Progenitor cell of endocrine pancreas (in vitro differentiated cells): ENCODE data around the gene DNAJB1. TPM values are rescaled to one million over a fixed set of nuclear protein-coding genes. Genes with fewer than 3 reads are reported as not detected.
"Not testable (repeated sequence)": the region's sequence is repeated elsewhere in the genome, so short reads cannot be mapped to it uniquely, and the experiment has no call there.

ENCODE experiments used
- DNase-seq: peaks from one replicate; pipeline ENCODE4 v3.0.0; 2021; ENCODE audit warnings: low spot score; ENCODE audit not compliant: unreplicated experiment
- H3K27ac Mint-ChIP-seq: 2 replicates; pipeline ENCODE4 v1.8.0; 2021; ENCODE audit warnings: mild to moderate bottlenecking, moderate library complexity, mixed read lengths
- H3K27me3 Mint-ChIP-seq: 2 replicates; pipeline ENCODE4 v1.8.0; 2021; ENCODE audit warnings: mixed read lengths
- H3K36me3 Mint-ChIP-seq: 2 replicates; pipeline ENCODE4 v1.8.0; 2022; ENCODE audit warnings: mixed read lengths; ENCODE audit not compliant: insufficient read depth
- H3K4me1 Mint-ChIP-seq: 2 replicates; pipeline ENCODE4 v1.8.0; 2021; ENCODE audit warnings: low read depth, mixed read lengths
- H3K4me3 Mint-ChIP-seq: 2 replicates; pipeline ENCODE4 v1.8.0; 2021; ENCODE audit warnings: low read depth, mild to moderate bottlenecking, moderate library complexity, mixed read lengths
- H3K9me3 Mint-ChIP-seq: 2 replicates; pipeline ENCODE4 v1.8.0; 2021; ENCODE audit warnings: low read depth, mixed read lengths
- long read RNA-seq: library from polyadenylated mRNA; unstranded; transcript quantifications from one replicate; pipeline ENCODE4 v2.0.0, GENCODE V29; 2020
- total RNA-seq: library from RNA; stranded (reverse); gene quantifications from 2 replicates; pipeline ENCODE4 v1.2.1, GENCODE V29; 2021
- TF ChIP-seq, protein P1 (sequence below): fragments of 200-600 bp; sonication (generic); IDR thresholded peaks from one replicate; pipeline ENCODE4 v1.5.0; 2021; ENCODE audit warnings: antibody characterized with exemption, mild to moderate bottlenecking; ENCODE audit not compliant: unreplicated experiment

The DNAJB1 gene
- total RNA-seq = 94.7 and 97.0 TPM in 2 replicates
- long read RNA-seq, transcript DNAJB1-201 (3 exons, 2,264 nt) = major isoform, 107 of 122 reads
- long read RNA-seq, partial matches to known transcripts = 6 of 122 reads
- long read RNA-seq, other reads (novel, unspliced or antisense) = 9 of 122 reads

DNA sequence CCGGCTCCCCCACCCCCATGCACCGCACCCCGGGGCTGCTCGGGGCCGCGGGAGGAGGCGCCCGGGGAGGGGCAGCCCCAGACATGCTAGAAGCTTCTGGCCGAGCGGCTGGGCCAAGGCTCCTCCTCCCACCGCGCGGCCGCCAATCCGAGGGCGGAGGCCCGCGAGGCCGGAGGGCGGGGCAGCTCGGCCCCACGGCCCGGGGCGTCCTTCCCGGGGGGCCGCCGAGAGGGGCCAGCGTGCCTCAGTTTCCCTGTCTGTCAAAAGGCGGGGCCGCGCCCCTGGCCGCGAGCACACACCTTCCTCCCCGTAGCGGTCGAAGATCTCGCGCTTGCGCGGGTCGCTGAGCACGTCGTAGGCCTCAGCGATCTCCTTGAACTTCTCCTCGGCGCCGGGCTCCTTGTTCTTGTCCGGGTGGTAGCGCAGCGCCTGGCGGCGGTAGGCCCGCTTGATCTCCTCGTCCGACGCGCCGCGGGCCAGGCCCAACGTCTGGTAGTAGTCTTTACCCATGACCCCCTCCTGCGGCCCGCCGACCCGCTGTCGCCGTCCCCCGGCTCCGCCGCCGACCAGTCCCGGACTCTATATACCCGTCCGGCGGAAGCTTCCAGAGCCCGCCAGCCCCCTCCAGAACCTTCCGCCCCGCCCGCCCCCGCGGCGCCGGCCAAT lies at the start of gene DNAJB1:
Gene DNAJB1 (minus strand): TSS at position 558 of the 666 bp plus-strand sequence. CDS start 48 bp downstream, at position 510.
- H3K9me3 Mint-ChIP-seq = no peaks in the 10 kb centered on the region
- peak within 1 kb of the TSS; percentile 91 for H3K4me3 Mint-ChIP-seq

DNA sequence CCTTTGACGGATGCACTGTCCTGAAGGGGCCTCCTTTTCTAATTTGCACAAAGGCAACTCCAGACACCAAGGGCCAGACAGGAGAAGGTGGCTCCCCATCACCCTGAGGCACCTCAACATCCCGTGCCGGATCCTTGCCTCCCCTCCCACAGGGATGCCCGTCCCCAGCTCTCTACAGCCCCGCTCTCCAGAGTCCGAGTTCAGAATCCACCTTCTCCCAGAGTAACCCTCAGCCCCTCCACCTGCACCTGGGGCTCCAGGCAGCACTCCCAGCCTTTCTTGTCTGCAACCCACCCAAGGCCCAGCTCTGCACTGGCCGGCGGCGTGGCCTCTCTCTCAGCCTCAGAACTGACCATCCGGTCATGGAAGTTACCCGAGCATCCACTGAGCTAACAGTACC lies 48.9 kb upstream of the DNAJB1 start:
- H3K36me3 Mint-ChIP-seq = peaks cover 7% of the 10 kb centered on the region
- no peaks in the 10 kb centered on the region for H3K27me3 Mint-ChIP-seq
- DNase-seq = no peak
- TF ChIP-seq, protein P1, sequence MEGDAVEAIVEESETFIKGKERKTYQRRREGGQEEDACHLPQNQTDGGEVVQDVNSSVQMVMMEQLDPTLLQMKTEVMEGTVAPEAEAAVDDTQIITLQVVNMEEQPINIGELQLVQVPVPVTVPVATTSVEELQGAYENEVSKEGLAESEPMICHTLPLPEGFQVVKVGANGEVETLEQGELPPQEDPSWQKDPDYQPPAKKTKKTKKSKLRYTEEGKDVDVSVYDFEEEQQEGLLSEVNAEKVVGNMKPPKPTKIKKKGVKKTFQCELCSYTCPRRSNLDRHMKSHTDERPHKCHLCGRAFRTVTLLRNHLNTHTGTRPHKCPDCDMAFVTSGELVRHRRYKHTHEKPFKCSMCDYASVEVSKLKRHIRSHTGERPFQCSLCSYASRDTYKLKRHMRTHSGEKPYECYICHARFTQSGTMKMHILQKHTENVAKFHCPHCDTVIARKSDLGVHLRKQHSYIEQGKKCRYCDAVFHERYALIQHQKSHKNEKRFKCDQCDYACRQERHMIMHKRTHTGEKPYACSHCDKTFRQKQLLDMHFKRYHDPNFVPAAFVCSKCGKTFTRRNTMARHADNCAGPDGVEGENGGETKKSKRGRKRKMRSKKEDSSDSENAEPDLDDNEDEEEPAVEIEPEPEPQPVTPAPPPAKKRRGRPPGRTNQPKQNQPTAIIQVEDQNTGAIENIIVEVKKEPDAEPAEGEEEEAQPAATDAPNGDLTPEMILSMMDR = no peak
- no peaks in the 10 kb centered on the region for H3K9me3 Mint-ChIP-seq
- peaks cover 5% of the 10 kb centered on the region for H3K4me1 Mint-ChIP-seq
- H3K27ac Mint-ChIP-seq = no peak overlapping the region
- H3K4me3 Mint-ChIP-seq = no peak overlapping the region

More for the DNA sequence above, at the start of gene DNAJB1:
- peak within 1 kb of the TSS; percentile 98 for H3K27ac Mint-ChIP-seq
- TF ChIP-seq, protein P1 = no peak
- no peaks in the 10 kb centered on the region for H3K27me3 Mint-ChIP-seq
- DNase-seq = peak; percentile 46
- peaks cover 20% of the 10 kb centered on the region for H3K36me3 Mint-ChIP-seq
- peaks cover 40% of the 10 kb centered on the region for H3K4me1 Mint-ChIP-seq

DNA sequence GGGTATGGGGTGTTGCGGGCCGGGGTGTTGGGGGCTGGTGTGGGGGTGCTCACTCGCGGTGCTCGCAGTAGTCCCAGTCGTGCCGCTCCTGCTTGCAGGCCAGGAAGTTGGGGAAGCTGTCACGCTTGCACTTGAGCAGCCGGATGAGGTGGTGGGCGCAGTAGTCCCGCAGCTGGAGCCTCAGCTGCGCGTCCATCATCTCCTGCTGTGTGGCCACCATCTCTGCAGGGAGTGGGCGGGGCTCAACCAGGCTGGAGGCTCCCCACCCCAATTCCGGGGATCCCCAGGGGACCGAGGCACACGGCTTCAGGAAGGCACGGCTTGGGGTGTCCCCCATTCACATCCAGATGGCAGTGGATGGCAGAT lies 48.5 kb upstream of the DNAJB1 start:
- H3K4me1 Mint-ChIP-seq = peaks cover 5% of the 10 kb centered on the region
- DNase-seq = no peak
- TF ChIP-seq, protein P1 = no peak

DNA sequence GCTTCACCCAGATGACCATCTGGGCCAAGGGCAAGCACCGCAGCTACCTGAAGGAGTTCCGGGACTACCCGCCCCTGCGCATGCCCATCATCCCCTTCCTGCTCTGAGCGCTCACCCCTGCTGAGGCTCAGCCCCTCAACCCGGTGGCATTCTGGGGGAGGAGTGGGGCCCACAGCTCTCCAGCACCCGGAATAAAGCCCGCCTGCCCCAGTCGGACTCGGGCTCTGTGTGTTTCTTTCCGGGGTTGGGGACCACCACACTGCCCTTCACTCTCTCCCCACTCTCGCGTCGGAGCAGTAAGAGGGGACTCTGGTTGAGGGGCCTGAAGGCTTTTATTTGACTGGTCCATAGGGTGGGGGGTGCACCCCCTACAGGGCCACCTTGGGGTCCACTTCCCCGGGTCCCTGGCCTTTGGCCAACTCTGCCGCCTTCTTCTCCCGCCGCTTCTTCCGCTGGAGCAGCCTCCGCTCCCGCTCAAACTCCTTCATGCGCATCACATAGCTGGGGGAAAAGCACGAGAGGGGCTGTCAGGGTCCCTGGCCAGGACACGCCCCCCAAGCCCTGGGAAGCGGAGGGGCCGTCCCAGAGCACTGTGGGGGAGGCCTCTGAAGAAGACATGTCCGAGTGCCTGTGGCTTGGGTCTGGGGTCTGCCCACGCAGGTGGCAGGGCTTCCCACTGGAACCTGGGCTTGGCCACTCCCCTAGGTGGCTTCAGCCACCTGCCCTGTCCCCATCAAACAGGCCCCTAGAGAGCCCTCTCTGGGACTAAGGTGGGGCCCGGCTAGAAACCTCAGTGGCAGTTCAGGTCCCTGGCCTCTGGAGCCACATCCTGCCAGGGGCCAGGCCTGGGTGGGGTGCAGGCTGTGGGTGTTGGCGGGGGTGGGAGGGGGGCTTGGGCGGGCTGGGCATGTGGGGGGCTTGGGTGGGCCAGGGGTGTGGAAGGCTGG lies 47.8 kb upstream of the DNAJB1 start:
- H3K27ac Mint-ChIP-seq = no peak overlapping the region
- TF ChIP-seq, protein P1 = no peak
- no peaks in the 10 kb centered on the region for H3K27me3 Mint-ChIP-seq
- H3K4me1 Mint-ChIP-seq = peaks cover 2% of the 10 kb centered on the region
- H3K36me3 Mint-ChIP-seq = peaks cover 7% of the 10 kb centered on the region
- no peaks in the 10 kb centered on the region for H3K9me3 Mint-ChIP-seq
- no peak for DNase-seq
- no peak overlapping the region for H3K4me3 Mint-ChIP-seq

More for the DNA sequence above, 48.5 kb upstream of the DNAJB1 start:
- Mint-ChIP-seq H3K9me3 (no peaks in the 10 kb centered on the region), H3K27ac (no peak overlapping the region), H3K27me3 (no peaks in the 10 kb centered on the region), H3K36me3 (peaks cover 7% of the 10 kb centered on the region), H3K4me3 (no peak overlapping the region)

DNA sequence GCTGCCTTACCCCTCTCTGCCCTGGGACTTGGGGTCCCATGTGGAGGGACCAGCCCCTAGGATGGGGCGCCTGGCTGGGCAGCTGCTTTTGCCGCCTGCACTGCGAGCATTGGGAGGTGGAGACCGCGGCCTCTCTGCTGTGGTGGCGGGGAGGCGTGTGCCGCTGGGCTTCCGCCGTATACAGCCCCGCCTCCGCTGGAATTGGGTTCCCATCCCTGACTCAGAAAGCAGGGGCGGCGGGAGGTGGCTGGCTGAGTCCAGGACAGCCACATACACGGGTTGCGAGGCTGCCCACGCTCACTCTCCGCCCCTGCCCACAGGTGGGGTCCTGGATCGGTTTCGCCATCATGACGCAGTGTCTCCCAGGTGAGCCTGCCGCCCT lies 47.1 kb upstream of the DNAJB1 start:
- Mint-ChIP-seq H3K9me3 (no peaks in the 10 kb centered on the region), H3K36me3 (peaks cover 7% of the 10 kb centered on the region), H3K4me3 (no peak overlapping the region), H3K27ac (no peak overlapping the region), H3K4me1 (no peaks in the 10 kb centered on the region), H3K27me3 (no peaks in the 10 kb centered on the region)
- no peak for DNase-seq
- TF ChIP-seq, protein P1 = no peak

DNA sequence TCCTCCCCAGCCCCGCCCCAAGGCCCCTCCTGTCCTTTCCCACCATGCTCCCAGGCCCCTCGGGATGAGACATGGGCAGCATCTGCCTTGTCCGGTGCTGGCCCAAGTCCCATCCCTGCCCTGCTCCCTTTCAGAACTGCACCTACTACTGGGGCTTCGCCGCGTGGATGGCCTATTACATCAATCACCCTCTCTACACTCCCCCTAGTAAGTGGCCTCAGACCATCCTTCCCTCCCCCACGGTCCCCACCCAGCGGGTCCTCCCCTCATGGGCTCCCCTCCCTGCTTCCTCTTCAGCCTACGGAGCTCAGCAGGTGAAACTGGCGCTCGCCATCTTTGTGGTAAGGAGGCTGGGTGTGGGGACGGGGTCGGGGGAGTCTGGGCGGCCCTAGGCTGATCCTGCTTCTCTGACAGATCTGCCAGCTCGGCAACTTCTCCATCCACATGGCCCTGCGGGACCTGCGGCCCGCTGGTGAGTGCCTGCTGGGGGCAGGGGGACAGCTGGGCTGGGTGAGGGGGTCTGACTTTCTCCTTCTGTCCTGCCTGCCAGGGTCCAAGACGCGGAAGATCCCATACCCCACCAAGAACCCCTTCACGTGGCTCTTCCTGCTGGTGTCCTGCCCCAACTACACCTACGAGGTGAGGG lies 46.6 kb upstream of the DNAJB1 start:
- H3K4me3 Mint-ChIP-seq, H3K27me3 Mint-ChIP-seq, H3K27ac Mint-ChIP-seq, H3K36me3 Mint-ChIP-seq, H3K9me3 Mint-ChIP-seq, H3K4me1 Mint-ChIP-seq, DNase-seq: not testable (repeated sequence)
